Bronchial epithelial cell (primary cell): ENCODE data around the gene WFIKKN2. TPM values are rescaled to one million over a fixed set of nuclear protein-coding genes. Genes with fewer than 3 reads are reported as not detected.

Source experiments
- DNase-seq: peaks from one replicate; pipeline ENCODE4 v3.0.0-alpha.2; 2010; ENCODE audit warnings: low read depth
- FAIRE-seq: peaks from 2 replicates; lab custom pipeline; 2011; peaks lifted over from hg19 to GRCh38; lab: Jason Lieb, UNC
- H3K27me3 ChIP-seq: 2 replicates; pipeline ENCODE4 v1.5.1; 2011; ENCODE audit warnings: low read length; ENCODE audit not compliant: control insufficient read depth, insufficient read depth
- H3K36me3 ChIP-seq: 2 replicates; pipeline ENCODE4 v1.5.1; 2011; ENCODE audit warnings: low read length; ENCODE audit not compliant: control insufficient read depth, insufficient read depth
- H3K4me3 ChIP-seq: 2 replicates; pipeline ENCODE4 v1.5.1; 2011; ENCODE audit warnings: mild to moderate bottlenecking, low read depth, low read length, control low read depth
- total RNA-seq: library from RNA; depleted of rRNA; stranded (reverse); fragments of >200 nt; gene quantifications from 2 replicates; pipeline ENCODE4 v1.2.1, GENCODE V29; 2014
- TF ChIP-seq, protein P1 (sequence below): IDR thresholded peaks from 2 replicates; pipeline ENCODE4 v1.5.1; 2011; ENCODE audit warnings: mild to moderate bottlenecking, moderate library complexity, low read length, control low read depth, inconsistent platforms; ENCODE audit not compliant: insufficient read depth, severe bottlenecking

The WFIKKN2 gene
- total RNA-seq, 1 donor from 2014 or later: not detected

DNA sequence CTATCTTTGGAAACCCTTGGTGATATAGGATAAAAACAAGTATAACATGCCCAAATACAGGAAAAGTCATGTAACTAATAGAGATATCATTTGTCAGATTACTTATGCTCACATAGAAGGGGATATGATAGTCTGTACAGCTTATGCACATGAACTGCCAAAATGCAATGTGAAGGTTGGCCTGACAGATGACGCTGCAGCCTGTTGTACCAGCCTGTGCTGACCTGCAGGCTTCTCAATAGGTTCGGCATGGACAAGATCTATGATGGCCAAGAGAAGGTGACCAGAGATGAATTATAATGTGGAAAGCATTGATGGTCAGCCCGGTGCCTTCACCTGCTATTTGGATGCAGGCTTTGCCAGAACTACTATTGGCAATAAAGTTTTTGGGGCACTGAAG, 12.7 kb downstream of the WFIKKN2 start:
- H3K36me3 ChIP-seq: no peaks in the 10 kb centered on the region
- H3K27me3 ChIP-seq: no peaks in the 10 kb centered on the region
- DNase-seq: no peak
- FAIRE-seq: no peak
- TF ChIP-seq, protein P1, sequence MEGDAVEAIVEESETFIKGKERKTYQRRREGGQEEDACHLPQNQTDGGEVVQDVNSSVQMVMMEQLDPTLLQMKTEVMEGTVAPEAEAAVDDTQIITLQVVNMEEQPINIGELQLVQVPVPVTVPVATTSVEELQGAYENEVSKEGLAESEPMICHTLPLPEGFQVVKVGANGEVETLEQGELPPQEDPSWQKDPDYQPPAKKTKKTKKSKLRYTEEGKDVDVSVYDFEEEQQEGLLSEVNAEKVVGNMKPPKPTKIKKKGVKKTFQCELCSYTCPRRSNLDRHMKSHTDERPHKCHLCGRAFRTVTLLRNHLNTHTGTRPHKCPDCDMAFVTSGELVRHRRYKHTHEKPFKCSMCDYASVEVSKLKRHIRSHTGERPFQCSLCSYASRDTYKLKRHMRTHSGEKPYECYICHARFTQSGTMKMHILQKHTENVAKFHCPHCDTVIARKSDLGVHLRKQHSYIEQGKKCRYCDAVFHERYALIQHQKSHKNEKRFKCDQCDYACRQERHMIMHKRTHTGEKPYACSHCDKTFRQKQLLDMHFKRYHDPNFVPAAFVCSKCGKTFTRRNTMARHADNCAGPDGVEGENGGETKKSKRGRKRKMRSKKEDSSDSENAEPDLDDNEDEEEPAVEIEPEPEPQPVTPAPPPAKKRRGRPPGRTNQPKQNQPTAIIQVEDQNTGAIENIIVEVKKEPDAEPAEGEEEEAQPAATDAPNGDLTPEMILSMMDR: no peak
- H3K4me3 ChIP-seq: no peak overlapping the region

- no peak for DNase-seq
- TF ChIP-seq, protein P1: no peak
- H3K27me3 ChIP-seq: no peaks in the 10 kb centered on the region
- no peak for FAIRE-seq
- no peak overlapping the region for H3K4me3 ChIP-seq
- no peaks in the 10 kb centered on the region for H3K36me3 ChIP-seq
Observed at GRCh38 chr17:50848711-50849110, 13.3 kb downstream of the WFIKKN2 start.

- Histone ChIP-seq H3K27me3 (no peaks in the 10 kb centered on the region), H3K36me3 (no peaks in the 10 kb centered on the region), H3K4me3 (no peak overlapping the region)
- FAIRE-seq (no peak), DNase-seq (peak; percentile 61)
- TF ChIP-seq, protein P1: no peak
Observed at GRCh38 chr17:50850640-50851039, 15.3 kb downstream of the WFIKKN2 start.

- FAIRE-seq (no peak), DNase-seq (no peak)
- no peaks in the 10 kb centered on the region for H3K27me3 ChIP-seq
- TF ChIP-seq, protein P1: no peak
- H3K4me3 ChIP-seq: no peak overlapping the region
- no peaks in the 10 kb centered on the region for H3K36me3 ChIP-seq
Observed at GRCh38 chr17:50853015-50853615, 17.7 kb downstream of the WFIKKN2 start.

DNA sequence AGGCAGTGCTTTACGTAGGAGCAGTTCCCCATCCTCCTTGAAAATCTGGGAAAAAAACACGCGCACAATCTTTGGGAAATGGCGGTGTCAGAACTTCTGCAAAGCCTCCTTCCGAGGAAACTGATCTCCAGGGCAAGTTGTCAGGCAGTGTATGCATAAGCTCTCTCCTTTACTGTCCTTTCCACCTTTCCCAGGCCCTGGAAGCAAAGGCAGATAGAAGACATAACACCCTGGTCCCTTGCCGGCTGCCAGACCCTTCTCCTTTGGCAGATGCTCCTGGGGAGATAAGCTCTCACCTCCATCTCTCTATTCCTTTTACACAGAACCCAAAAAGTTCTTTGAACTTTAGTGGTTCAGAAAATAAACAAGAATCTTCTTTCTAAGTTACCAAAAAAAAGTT, 18.4 kb downstream of the WFIKKN2 start:
- no peaks in the 10 kb centered on the region for H3K36me3 ChIP-seq
- DNase-seq: no peak
- H3K27me3 ChIP-seq: no peaks in the 10 kb centered on the region
- no peak overlapping the region for H3K4me3 ChIP-seq
- TF ChIP-seq, protein P1: no peak
- no peak for FAIRE-seq
